ENCODE results near the gene ACP5. TPM values are rescaled to one million over a fixed set of nuclear protein-coding genes. Genes with fewer than 3 reads are reported as not detected.
A peak's percentile ranks its signal among the peaks of the same experiment; 100 is the strongest.

The ACP5 gene
- polyA plus RNA-seq, 1 experiment = 2.6 TPM

- H3K4me3 ChIP-seq (ENCODE audit: low read depth, low read length) = no peak overlapping the region
- peaks cover 14% of the 10 kb centered on the region for H3K36me3 ChIP-seq (ENCODE audit: control insufficient read depth, insufficient read depth, low read length)
- H3K27me3 ChIP-seq (ENCODE audit: control insufficient read depth, insufficient read depth, low read length) = no peaks in the 10 kb centered on the region
- DNase-seq (ENCODE audit: low read depth) = no peak
- ChIA-PET POLR2A (interaction anchor here (0.5 kb wide), 1 partner anchor 16 kb away, joined by 3 read pairs; no protein-coding TSS in a partner anchor), CTCF (interaction anchor here (0.6 to 1.2 kb wide), 3 partner anchors 8 to 59 kb away, joined by 3 read pairs; no protein-coding TSS in a partner anchor)
- TF ChIP-seq, protein P1, sequence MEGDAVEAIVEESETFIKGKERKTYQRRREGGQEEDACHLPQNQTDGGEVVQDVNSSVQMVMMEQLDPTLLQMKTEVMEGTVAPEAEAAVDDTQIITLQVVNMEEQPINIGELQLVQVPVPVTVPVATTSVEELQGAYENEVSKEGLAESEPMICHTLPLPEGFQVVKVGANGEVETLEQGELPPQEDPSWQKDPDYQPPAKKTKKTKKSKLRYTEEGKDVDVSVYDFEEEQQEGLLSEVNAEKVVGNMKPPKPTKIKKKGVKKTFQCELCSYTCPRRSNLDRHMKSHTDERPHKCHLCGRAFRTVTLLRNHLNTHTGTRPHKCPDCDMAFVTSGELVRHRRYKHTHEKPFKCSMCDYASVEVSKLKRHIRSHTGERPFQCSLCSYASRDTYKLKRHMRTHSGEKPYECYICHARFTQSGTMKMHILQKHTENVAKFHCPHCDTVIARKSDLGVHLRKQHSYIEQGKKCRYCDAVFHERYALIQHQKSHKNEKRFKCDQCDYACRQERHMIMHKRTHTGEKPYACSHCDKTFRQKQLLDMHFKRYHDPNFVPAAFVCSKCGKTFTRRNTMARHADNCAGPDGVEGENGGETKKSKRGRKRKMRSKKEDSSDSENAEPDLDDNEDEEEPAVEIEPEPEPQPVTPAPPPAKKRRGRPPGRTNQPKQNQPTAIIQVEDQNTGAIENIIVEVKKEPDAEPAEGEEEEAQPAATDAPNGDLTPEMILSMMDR (IDR thresholded peaks at IDR 0.05; ENCODE audit: insufficient read depth, low read depth, low read length) = no peak
Measured at GRCh38 chr19:11552666-11553372, 24.6 kb downstream of the ACP5 start.

DNA sequence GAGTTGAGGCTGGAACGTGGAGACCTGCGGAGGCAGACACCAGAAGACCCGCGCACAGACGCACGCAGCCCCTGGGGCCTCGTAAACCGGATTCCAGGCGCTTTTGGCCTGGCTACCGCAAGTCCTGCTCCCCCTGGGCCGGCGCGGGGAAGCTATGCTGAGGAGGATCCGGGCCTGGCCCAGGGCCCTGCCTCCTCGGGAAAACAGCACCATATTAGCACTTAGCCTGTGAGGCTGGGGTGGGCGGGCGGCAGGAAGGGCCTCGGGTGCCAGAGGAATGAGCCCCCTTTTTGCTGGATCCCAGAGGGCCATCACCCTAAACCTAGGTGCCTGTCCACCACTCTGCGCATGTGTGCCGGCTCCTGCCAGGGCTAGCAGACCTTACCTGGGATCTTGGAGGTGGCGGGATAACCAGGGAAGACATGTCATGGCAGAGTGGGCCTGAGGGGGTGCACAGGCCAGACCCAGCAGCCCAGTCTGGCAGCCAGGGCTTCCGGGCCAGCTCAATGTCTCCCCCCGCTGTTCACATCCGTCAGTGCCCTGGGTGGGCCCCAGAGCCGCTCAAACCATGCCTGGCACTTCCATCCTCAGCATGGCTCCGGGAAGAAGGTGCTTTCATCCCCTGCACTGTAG is 25.7 kb downstream of the ACP5 start:
- TF ChIP-seq, protein P1 (IDR thresholded peaks at IDR 0.05; ENCODE audit: insufficient read depth, low read depth, low read length) = peak; percentile 53
- peaks cover 14% of the 10 kb centered on the region for H3K36me3 ChIP-seq (ENCODE audit: control insufficient read depth, insufficient read depth, low read length)
- H3K27me3 ChIP-seq (ENCODE audit: control insufficient read depth, insufficient read depth, low read length) = no peaks in the 10 kb centered on the region
- DNase-seq (ENCODE audit: low read depth) = no peak
- ChIA-PET CTCF (interaction anchor here (0.7 to 1.2 kb wide), 6 partner anchors 9 to 69 kb away, joined by 3 to 6 read pairs (median 3); no protein-coding TSS in a partner anchor), POLR2A (no interaction called here)
- H3K4me3 ChIP-seq (ENCODE audit: low read depth, low read length) = no peak overlapping the region

- Histone ChIP-seq H3K27me3 (ENCODE audit: control insufficient read depth, insufficient read depth, low read length) (no peaks in the 10 kb centered on the region), H3K4me3 (ENCODE audit: low read depth, low read length) (no peak overlapping the region), H3K36me3 (ENCODE audit: control insufficient read depth, insufficient read depth, low read length) (peaks cover 12% of the 10 kb centered on the region)
- DNase-seq (ENCODE audit: low read depth) = no peak
- POLR2A ChIA-PET = no interaction called here
- CTCF ChIA-PET = interaction anchor here (0.9 kb wide), 1 partner anchor 10 kb away, joined by 4 read pairs; no protein-coding TSS in a partner anchor
- TF ChIP-seq, protein P1 (IDR thresholded peaks at IDR 0.05; ENCODE audit: insufficient read depth, low read depth, low read length) = no peak
Measured at GRCh38 chr19:11550265-11550664, 27.2 kb downstream of the ACP5 start.

GRCh38 chr19:11549386-11549953 is 28.0 kb downstream of the ACP5 start:
- no peak for DNase-seq (ENCODE audit: low read depth)
- no peaks in the 10 kb centered on the region for H3K27me3 ChIP-seq (ENCODE audit: control insufficient read depth, insufficient read depth, low read length)
- H3K36me3 ChIP-seq (ENCODE audit: control insufficient read depth, insufficient read depth, low read length) = peaks cover 11% of the 10 kb centered on the region
- H3K4me3 ChIP-seq (ENCODE audit: low read depth, low read length) = no peak overlapping the region
- ChIA-PET CTCF (interaction anchor here (0.9 to 1.0 kb wide), 2 partner anchors 11 to 13 kb away, joined by 4 read pairs; no protein-coding TSS in a partner anchor), POLR2A (no interaction called here)
- TF ChIP-seq, protein P1 (IDR thresholded peaks at IDR 0.05; ENCODE audit: insufficient read depth, low read depth, low read length) = no peak

Data from BJ (cell line).